PC-9 (cell line): ENCODE data around the gene BRK1. TPM values are rescaled to one million over a fixed set of nuclear protein-coding genes. Genes with fewer than 3 reads are reported as not detected.
"Not testable (repeated sequence)": the region's sequence is repeated elsewhere in the genome, so short reads cannot be mapped to it uniquely, and the experiment has no call there.

Source experiments
- BruUV-seq: library from RNA; stranded (reverse); fragments of 400-500 nt; replicated peaks from 2 replicates; lab custom pipeline; 2021; lab: Mats Ljungman, UMichigan
- CTCF ChIA-PET: fragments of 300-600 bp; sonication (Branson Sonifier 250); formaldehyde crosslinking; loops from one replicate; lab custom pipeline; 2022; ENCODE audit warnings: antibody characterized with exemption; lab: Charles Lee
- POLR2A ChIA-PET: fragments of 300-600 bp; sonication (Branson Sonifier 250); formaldehyde crosslinking; loops from one replicate; lab custom pipeline; 2022; ENCODE audit warnings: antibody characterized with exemption; ENCODE audit not compliant: unreplicated experiment; lab: Charles Lee
- DNase-seq, 2 experiments: peaks; one replicate each; pipeline versions ENCODE4 v3.0.0 to v3.0.0-alpha.2; 2015 to 2022; ENCODE audit warnings: mixed read lengths in 1 of 2
- H2AFZ ChIP-seq: fragments of 200-600 bp; sonication (generic); 2 replicates; pipeline ENCODE4 v1.8.1; 2017; ENCODE audit warnings: antibody characterized with exemption
- H3F3A ChIP-seq: fragments of 200-600 bp; sonication (generic); 2 replicates; pipeline ENCODE4 v1.8.1; 2017; ENCODE audit warnings: antibody characterized with exemption, mild to moderate bottlenecking, low read depth; ENCODE audit not compliant: insufficient read depth
- H3K27ac ChIP-seq: fragments of 200-600 bp; sonication (generic); 2 replicates; pipeline ENCODE4 v1.6.1; 2016; ENCODE audit warnings: mixed run types
- H3K27me3 ChIP-seq: fragments of 200-600 bp; sonication (generic); 2 replicates; pipeline ENCODE4 v1.6.1; 2016; ENCODE audit warnings: low read depth, mixed run types; ENCODE audit not compliant: insufficient read depth
- H3K36me3 ChIP-seq: fragments of 200-600 bp; sonication (generic); 2 replicates; pipeline ENCODE4 v1.6.1; 2016; ENCODE audit warnings: low read depth, mixed run types
- H3K4me1 ChIP-seq: fragments of 200-600 bp; sonication (generic); replicated peaks from 2 replicates; pipeline ENCODE4 v1.6.1; 2016; ENCODE audit warnings: mixed run types; ENCODE audit not compliant: insufficient read depth
- H3K4me2 ChIP-seq: fragments of 200-600 bp; sonication (generic); 2 replicates; pipeline ENCODE4 v1.6.1; 2017; ENCODE audit warnings: mixed run types
- H3K4me3 ChIP-seq: fragments of 200-600 bp; sonication (generic); 2 replicates; pipeline ENCODE4 v1.6.1; 2016; ENCODE audit warnings: mixed run types
- H3K79me2 ChIP-seq: fragments of 200-600 bp; sonication (generic); 2 replicates; pipeline ENCODE4 v1.6.1; 2017; ENCODE audit warnings: low read depth, mixed run types
- H3K9me2 ChIP-seq: fragments of 200-600 bp; sonication (generic); 2 replicates; pipeline ENCODE4 v1.8.1; 2017; ENCODE audit warnings: mild to moderate bottlenecking; ENCODE audit not compliant: insufficient read depth
- H3K9me3 ChIP-seq: fragments of 200-600 bp; sonication (generic); 2 replicates; pipeline ENCODE4 v1.8.1; 2016; ENCODE audit warnings: low read depth; ENCODE audit not compliant: insufficient read depth
- H4K20me1 ChIP-seq: fragments of 200-600 bp; sonication (generic); 2 replicates; pipeline ENCODE4 v1.8.1; 2017; ENCODE audit not compliant: insufficient read depth
- CTCF ChIP-seq: fragments of 200-600 bp; sonication (generic); conservative IDR thresholded peaks from 2 replicates; pipeline ENCODE4 v1.6.1; 2017; ENCODE audit warnings: mixed run types, antibody characterized with exemption, mild to moderate bottlenecking, moderate library complexity
- EZH2 ChIP-seq: fragments of 200-600 bp; sonication (generic); IDR thresholded peaks from 2 replicates; pipeline ENCODE4 v1.8.0; 2017; ENCODE audit warnings: antibody characterized with exemption, low read depth
- intact Hi-C: fragments of 100-400 bp; cut with micrococcal nuclease; formaldehyde crosslinking; loops from one replicate; pipeline ENCODE4 v1.10.0; 2022; ENCODE audit not compliant: unreplicated experiment
- total RNA-seq: library from RNA; stranded (reverse); gene quantifications from 2 replicates; pipeline ENCODE4 v1.2.3, GENCODE V29; 2021

BRK1 gene
- total RNA-seq, 1 experiment from 2014 or later = 109 TPM

- Histone ChIP-seq H3K4me2 (no peak overlapping the region), H3K4me1 (peaks cover 18% of the 10 kb centered on the region), H3K36me3 (no peaks in the 10 kb centered on the region), H3F3A (peaks cover 22% of the 10 kb centered on the region), H3K27me3 (no peaks in the 10 kb centered on the region), H4K20me1 (no peaks in the 10 kb centered on the region), H3K9me2 (no peaks in the 10 kb centered on the region), H3K79me2 (peaks cover 9% of the 10 kb centered on the region; the same call in 1 of the 2 replicates), H3K9me3 (no peaks in the 10 kb centered on the region), H3K27ac (no peak overlapping the region), H2AFZ (no peak overlapping the region), H3K4me3 (no peak overlapping the region)
- no peak for DNase-seq
- ChIA-PET CTCF (no interaction called here), POLR2A (no interaction called here)
- BruUV-seq = no TSS peak
- intact Hi-C loops = no loop called here
- TF ChIP-seq CTCF = no peak
- TF ChIP-seq EZH2 = no peak
These were observed 44.9 kb downstream of the BRK1 start for GRCh38 chr3:10160346-10160745.

GRCh38 chr3:10160925-10161324 is 45.5 kb downstream of the BRK1 start:
- no TSS peak for BruUV-seq
- Histone ChIP-seq H3K27me3 (no peaks in the 10 kb centered on the region), H3K4me3 (no peak overlapping the region), H3K36me3 (no peaks in the 10 kb centered on the region), H3F3A (peaks cover 21% of the 10 kb centered on the region; the same call in 1 of the 2 replicates), H3K79me2 (peaks cover 13% of the 10 kb centered on the region), H3K9me2 (no peaks in the 10 kb centered on the region), H4K20me1 (no peaks in the 10 kb centered on the region), H3K27ac (no peak overlapping the region), H3K4me1 (peaks cover 18% of the 10 kb centered on the region), H2AFZ (no peak overlapping the region), H3K9me3 (no peaks in the 10 kb centered on the region), H3K4me2 (no peak overlapping the region)
- no peak for DNase-seq
- intact Hi-C loops = no loop called here
- POLR2A ChIA-PET = no interaction called here
- TF ChIP-seq CTCF (no peak), EZH2 (no peak)
- CTCF ChIA-PET = no interaction called here

GRCh38 chr3:10162185-10162584 is 46.7 kb downstream of the BRK1 start:
- Histone ChIP-seq H3K4me2 (no peak overlapping the region), H3K9me2 (no peaks in the 10 kb centered on the region), H3K9me3 (no peaks in the 10 kb centered on the region), H3K27ac (no peak overlapping the region), H2AFZ (no peak overlapping the region), H3K4me3 (no peak overlapping the region), H3K27me3 (no peaks in the 10 kb centered on the region), H3K36me3 (peaks cover 6% of the 10 kb centered on the region; the same call in 1 of the 2 replicates), H3F3A (peaks cover 27% of the 10 kb centered on the region; the same call in 1 of the 2 replicates), H4K20me1 (no peaks in the 10 kb centered on the region), H3K79me2 (peaks cover 26% of the 10 kb centered on the region), H3K4me1 (peaks cover 18% of the 10 kb centered on the region)
- POLR2A ChIA-PET = no interaction called here
- CTCF ChIA-PET = no interaction called here
- no peak for DNase-seq
- BruUV-seq = no TSS peak
- TF ChIP-seq EZH2 = no peak
- TF ChIP-seq CTCF = no peak
- intact Hi-C loops = no loop called here

- Histone ChIP-seq H3K36me3 (peaks cover 20% of the 10 kb centered on the region), H3K4me3 (peak overlapping the region; percentile 99), H3K9me3 (peaks cover 14% of the 10 kb centered on the region), H3F3A (peaks cover 43% of the 10 kb centered on the region), H3K4me1 (peaks cover 26% of the 10 kb centered on the region), H3K79me2 (peaks cover 40% of the 10 kb centered on the region), H3K4me2 (peak overlapping the region; percentile 93), H2AFZ (peak overlapping the region; percentile 99)
- BruUV-seq, H3K27me3 ChIP-seq, H3K9me2 ChIP-seq, H4K20me1 ChIP-seq, POLR2A ChIA-PET, DNase-seq, H3K27ac ChIP-seq: not testable (repeated sequence)
- intact Hi-C loops = loop anchor here (1.0 to 2.0 kb wide), 2 partner anchors 41 to 61 kb away; no protein-coding TSS in a partner anchor
- CTCF ChIA-PET = interaction anchor here (0.7 kb wide), 1 partner anchor 28 kb away, joined by 4 read pairs; no protein-coding TSS in a partner anchor
These were observed 48.7 kb downstream of the BRK1 start for GRCh38 chr3:10164201-10164545.
